SJCRH30 (cell line): ENCODE measurements around the gene GRK6. TPM values are rescaled to one million over a fixed set of nuclear protein-coding genes. Genes with fewer than 3 reads are reported as not detected.

Experiments used
- DNase-seq, 2 experiments: peaks; one replicate each; pipeline ENCODE4 v3.0.0-alpha.2; 2015 to 2020
- H3K27ac ChIP-seq: fragments of 250-450 bp; sonication (Bioruptor Pico); 2 replicates; pipeline ENCODE4 v1.5.1; 2020; ENCODE audit warnings: mild to moderate bottlenecking, moderate library complexity
- H3K27me3 ChIP-seq: fragments of 250-450 bp; sonication (Bioruptor Pico); 2 replicates; pipeline ENCODE4 v1.5.1; 2020; ENCODE audit warnings: mild to moderate bottlenecking, moderate library complexity
- H3K36me3 ChIP-seq: fragments of 250-450 bp; sonication (Bioruptor Pico); 2 replicates; pipeline ENCODE4 v1.5.1; 2020; ENCODE audit warnings: mild to moderate bottlenecking, moderate library complexity
- H3K4me1 ChIP-seq: fragments of 250-450 bp; sonication (Bioruptor Pico); 2 replicates; pipeline ENCODE4 v1.5.1; 2020; ENCODE audit warnings: mild to moderate bottlenecking, moderate library complexity
- H3K4me3 ChIP-seq: fragments of 250-450 bp; sonication (Bioruptor Pico); 2 replicates; pipeline ENCODE4 v1.5.1; 2020; ENCODE audit warnings: mild to moderate bottlenecking, moderate library complexity
- H3K9me3 ChIP-seq: fragments of 250-450 bp; sonication (Bioruptor Pico); replicated peaks from 2 replicates; pipeline ENCODE4 v1.5.1; 2020; ENCODE audit warnings: mild to moderate bottlenecking, moderate library complexity
- total RNA-seq: library from RNA; depleted of rRNA; stranded (reverse); fragments of >200 nt; shearing (Covaris generic); gene quantifications from 2 replicates; pipeline ENCODE4 v1.2.3, GENCODE V29; 2014; rRNA removed

Gene GRK6
- total RNA-seq = 45.1 and 48.4 TPM in 2 replicates

DNA sequence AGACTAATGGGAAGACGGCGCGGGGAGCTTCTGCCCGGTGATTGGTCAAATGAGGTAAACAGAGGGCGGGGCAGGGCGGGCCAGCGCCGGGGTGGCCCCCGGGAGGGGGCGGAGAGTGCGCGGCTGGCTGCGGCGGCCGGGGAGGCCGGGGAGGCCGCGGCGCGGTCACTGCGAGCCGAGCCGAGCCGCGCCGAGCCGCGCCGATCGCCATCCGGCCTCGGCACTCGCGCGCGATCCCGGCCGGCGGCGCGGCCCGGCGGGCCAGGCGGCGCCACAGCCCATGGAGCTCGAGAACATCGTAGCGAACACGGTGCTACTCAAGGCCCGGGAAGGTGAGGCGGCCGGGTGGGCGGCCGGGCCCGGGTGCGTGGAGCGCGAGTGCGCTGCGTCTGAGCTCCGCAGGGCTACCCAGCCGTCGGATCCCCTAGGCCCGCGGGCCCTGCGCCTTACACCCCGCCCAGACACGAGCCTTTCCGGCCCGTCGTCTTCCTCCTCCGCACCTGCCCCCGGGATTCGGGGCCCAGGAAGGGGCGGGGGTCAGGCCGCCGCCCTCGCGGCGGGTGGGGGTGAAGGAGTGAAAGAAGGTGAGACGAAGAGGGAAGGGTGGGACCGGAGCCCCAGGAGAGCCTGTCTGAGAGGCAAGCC, at the start of gene GRK6:
TSS of gene GRK6 (plus strand) at position 111 of the 645 bp plus-strand sequence. CDS start at position 281, 170 bp downstream.
- no peaks in the 10 kb centered on the region for H3K27me3 ChIP-seq
- H3K4me3 ChIP-seq = peak within 1 kb of the TSS; percentile 89
- 0 out of 2 replicates have a peak, but pooled peaks cover 5% of the 10 kb centered on the region for H3K36me3 ChIP-seq
- peak; percentile 47 to 56 for DNase-seq
- peak within 1 kb of the TSS; percentile 71 for H3K27ac ChIP-seq
- no peaks in the 10 kb centered on the region for H3K9me3 ChIP-seq
- peaks cover 27% of the 10 kb centered on the region for H3K4me1 ChIP-seq

DNA sequence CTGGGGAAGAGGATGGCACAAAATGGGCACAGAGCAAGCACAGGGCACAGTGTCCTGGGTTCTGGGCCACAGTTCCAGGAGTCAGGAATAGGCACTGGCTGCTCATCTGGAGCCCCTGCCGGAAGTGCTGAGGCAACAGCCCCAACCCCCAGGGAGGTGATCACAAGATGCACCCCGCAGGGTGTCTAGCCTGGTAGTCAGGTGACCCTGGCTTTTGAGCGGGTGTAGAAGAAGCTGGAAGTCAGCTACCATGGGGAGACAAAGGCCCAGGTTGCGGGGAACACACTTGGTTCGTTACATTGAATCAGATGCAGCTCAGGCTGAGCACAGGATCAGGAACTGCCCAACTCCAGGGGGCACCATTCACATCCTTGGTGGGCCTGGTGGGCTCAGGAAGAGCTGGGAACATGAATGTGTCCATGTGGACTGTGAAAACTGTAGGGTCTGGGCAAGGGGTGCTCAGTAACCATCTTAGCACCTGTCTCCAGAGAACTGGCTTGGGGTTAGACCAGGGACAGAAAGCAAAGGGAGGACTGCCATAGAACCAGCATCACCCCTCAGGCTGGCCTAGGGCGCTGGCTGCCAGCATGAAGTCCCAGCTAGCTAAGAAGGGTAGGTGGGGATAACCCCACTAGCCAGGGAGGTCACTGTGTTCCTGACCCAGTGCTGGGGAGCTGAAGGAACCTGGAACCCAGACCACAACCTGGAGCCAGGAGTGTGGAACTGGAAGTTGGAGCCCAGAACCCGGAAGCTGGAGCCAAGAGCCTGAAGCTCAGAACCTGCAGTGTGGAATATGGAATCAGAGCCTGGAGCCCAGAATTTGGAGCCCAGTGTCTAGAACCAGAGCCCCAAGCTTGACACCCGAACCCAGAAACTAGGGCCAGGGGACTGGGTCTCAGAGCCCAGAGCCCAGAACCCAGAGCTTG, 48.4 kb upstream of the GRK6 start:
- DNase-seq = no peak
- Histone ChIP-seq H3K4me1 (no peaks in the 10 kb centered on the region), H3K27me3 (peaks cover 13% of the 10 kb centered on the region), H3K4me3 (no peak overlapping the region), H3K36me3 (no peaks in the 10 kb centered on the region), H3K27ac (no peak overlapping the region), H3K9me3 (no peaks in the 10 kb centered on the region)

DNA sequence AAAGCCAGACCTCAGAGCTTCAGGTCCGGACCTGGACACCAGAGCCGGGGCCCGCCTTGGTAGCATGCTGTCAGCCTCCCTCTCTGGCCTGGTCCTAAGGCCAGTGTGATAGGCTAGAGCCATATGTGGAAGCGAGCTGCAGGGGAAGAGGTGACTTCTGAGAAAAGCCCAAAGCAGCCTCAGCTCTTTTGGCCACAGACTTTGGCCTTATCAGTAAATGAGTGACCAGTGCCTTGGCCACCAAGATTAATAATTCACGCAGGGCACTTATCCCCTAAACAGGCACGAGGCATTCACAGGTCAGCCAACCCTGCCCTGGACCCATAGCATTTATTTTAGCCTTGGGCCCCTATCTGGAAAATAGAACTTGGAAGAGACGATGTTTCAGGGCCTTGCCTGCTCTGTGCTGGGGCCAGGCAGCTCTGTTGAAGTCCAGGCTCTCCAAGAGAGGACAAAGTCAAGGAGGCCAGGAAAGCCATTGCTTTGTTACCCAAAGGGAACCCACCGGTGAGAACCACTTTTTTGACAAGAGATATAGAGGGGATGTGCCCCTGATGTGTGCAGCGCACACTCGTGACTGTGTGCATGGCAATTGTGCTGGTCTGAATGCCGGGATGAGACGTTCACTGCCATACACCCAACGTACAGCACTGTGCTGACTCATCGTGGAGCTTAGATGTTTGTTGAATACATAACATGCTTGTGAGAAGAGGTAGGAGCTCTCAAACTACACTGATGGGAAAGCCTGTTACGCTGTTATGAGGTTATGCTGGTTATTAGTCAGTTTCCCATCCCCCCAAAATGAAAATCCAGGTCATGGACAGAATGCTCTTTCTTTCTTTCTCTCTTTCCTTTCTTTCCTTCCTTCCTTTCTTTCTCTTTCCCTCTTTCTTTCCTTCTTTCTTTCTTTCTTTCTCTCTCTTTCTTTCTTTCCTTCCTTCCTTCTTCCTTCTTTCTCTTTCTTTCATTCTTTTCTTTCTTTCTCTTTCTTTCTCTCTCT, 47.3 kb upstream of the GRK6 start:
- peaks cover 19% of the 10 kb centered on the region for H3K27me3 ChIP-seq
- no peaks in the 10 kb centered on the region for H3K4me1 ChIP-seq
- no peak for DNase-seq
- no peak overlapping the region for H3K27ac ChIP-seq
- no peaks in the 10 kb centered on the region for H3K9me3 ChIP-seq
- H3K4me3 ChIP-seq = no peak overlapping the region
- no peaks in the 10 kb centered on the region for H3K36me3 ChIP-seq

DNA sequence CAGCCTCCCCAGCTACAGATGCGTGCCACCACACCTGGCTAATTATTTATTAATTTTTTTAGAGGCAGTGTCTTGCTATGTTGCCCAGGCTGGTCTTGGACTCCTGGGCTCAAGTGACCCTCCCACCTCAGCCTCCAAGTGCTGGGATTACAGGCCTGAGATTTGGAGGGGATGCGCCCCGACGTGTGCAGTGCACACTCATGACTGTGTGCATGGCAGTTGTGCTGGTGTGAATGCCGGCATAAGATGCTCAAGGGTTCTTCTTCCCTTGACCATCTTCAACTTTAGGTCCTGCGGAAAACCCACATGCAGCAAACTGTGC, 45.7 kb upstream of the GRK6 start:
- H3K9me3 ChIP-seq = no peaks in the 10 kb centered on the region

DNA sequence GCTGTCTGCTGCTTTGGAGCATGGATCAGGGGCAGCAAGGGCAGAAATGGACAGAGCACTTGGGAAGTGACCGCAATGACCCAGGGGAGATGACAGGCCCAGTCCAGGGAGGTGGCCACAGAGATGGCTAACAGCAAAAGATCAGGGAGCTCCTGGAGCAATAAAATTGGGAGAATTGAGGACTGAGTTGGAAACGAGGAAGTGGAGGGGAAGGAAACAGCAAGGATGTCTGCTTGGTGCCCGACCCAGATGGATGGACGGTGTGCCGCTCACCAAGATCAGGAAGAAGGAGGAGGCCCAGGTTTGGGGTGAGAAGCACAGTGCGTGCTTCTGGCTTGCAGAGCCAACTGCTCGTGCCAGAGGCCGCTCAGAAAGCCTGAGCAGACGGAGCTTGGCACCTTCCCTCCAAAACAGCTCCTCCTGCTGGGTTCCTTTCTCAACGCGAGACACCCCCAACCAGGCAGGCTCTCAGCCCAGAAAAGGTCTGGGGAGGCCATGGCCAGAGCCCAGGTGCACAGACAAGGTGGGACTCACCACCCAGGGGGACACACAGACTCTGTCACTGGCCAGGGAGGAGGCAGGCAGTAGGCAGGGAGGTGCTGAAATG, 44.0 kb upstream of the GRK6 start:
- Histone ChIP-seq H3K9me3 (no peaks in the 10 kb centered on the region), H3K4me1 (no peaks in the 10 kb centered on the region), H3K27ac (no peak overlapping the region), H3K27me3 (peaks cover 24% of the 10 kb centered on the region), H3K4me3 (no peak overlapping the region), H3K36me3 (no peaks in the 10 kb centered on the region)
- DNase-seq = no peak

More for the DNA sequence above, 45.7 kb upstream of the GRK6 start:
- H3K4me3 ChIP-seq = no peak overlapping the region
- H3K27me3 ChIP-seq = peaks cover 18% of the 10 kb centered on the region
- H3K4me1 ChIP-seq = no peaks in the 10 kb centered on the region
- no peaks in the 10 kb centered on the region for H3K36me3 ChIP-seq
- H3K27ac ChIP-seq = no peak overlapping the region
- no peak for DNase-seq

DNA sequence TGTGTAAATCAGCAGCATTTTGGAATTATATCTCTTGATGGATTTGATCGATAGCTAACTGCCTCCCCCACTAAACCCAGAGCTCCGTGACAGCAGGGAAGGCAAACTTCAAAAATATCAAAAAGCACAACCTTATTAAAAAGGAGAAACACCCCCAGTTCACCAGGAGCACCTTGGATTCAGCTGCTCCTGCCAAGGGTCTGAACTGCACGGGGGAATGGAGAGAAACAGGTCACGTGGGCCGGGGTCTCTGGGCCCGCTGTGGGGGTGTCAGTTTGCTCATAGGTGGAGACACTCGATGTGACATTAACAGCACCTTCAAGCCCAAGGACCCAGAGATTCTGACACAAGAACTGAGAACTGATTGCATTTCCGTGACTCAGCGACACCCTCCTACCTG, 43.3 kb upstream of the GRK6 start:
- peaks cover 24% of the 10 kb centered on the region for H3K27me3 ChIP-seq
- H3K27ac ChIP-seq = no peak overlapping the region
- H3K36me3 ChIP-seq = no peaks in the 10 kb centered on the region
- no peak overlapping the region for H3K4me3 ChIP-seq
- H3K9me3 ChIP-seq = no peaks in the 10 kb centered on the region
- DNase-seq = no peak
- H3K4me1 ChIP-seq = no peaks in the 10 kb centered on the region

DNA sequence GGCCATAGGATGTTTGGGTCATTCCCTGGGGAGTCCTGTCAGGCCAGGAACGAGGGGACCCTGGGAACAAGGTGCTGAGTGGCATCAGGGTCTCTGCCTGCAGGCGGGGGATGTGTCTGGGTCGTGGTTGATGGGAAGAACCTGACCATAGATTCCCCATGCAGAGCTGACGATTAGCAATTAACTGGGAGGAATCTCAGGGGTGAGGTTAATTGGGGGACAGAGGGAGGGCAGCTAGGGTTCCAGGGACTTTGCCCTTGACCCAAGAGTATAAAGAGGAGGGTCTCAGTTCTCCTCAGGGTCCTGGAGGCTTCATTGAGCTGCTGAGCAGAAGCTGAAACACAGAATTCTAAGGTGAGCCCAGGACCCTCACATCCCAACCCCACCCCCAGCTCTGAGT, 42.3 kb upstream of the GRK6 start, which contains the start of gene SLC34A1:
TSS of gene SLC34A1 (plus strand) at position 301 of the 400 bp plus-strand sequence. CDS start 1,308 bp downstream, outside the sequence.
- Histone ChIP-seq H3K27me3 (peaks cover 24% of the 10 kb centered on the region), H3K4me3 (no peak within 1 kb of the TSS), H3K9me3 (no peaks in the 10 kb centered on the region), H3K4me1 (no peaks in the 10 kb centered on the region), H3K27ac (no peak within 1 kb of the TSS), H3K36me3 (no peaks in the 10 kb centered on the region)
- no peak for DNase-seq

DNA sequence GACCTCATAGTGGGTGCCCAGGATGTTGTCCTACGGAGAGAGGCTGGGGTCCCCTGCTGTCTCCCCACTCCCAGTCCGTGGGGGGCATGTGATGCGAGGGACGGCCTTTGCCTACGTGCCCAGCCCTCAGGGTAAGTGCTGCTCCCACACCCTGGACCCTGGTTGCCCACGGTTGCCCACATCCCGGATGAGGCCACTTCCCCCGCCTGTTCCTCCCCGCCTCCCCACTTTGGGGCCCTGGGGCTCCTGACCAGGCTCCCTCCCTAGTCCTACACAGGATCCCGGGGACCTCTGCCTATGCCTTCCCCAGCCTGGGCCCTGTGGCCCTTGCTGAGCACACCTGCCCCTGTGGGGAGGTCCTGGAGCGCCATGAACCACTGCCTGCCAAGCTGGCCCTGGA, 40.8 kb upstream of the GRK6 start:
- no peak overlapping the region for H3K4me3 ChIP-seq
- H3K4me1 ChIP-seq = no peaks in the 10 kb centered on the region; the same call in 1 of the 2 replicates
- no peak for DNase-seq
- peaks cover 24% of the 10 kb centered on the region for H3K27me3 ChIP-seq
- H3K27ac ChIP-seq = no peak overlapping the region
- H3K36me3 ChIP-seq = no peaks in the 10 kb centered on the region
- H3K9me3 ChIP-seq = no peaks in the 10 kb centered on the region

DNA sequence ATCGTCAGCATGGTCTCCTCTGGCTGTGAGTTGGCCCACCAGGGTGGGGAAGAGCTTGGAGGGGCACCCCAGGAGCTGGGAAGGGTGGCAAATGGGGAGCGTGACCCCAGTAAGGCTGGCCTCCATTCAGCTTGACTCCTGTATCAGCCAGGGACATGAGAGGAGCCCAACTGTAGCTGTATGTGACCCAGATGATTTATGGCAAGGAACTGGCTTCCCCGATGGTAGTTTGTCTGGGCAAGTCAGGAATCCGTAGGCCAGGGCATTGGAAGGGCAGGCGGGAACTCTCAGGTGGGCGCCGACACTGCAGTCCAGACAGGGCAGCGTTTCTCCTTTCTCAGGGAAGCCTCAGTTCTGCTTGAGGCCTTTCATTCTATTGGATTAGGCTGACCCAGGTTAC, 39.9 kb upstream of the GRK6 start:
- Histone ChIP-seq H3K4me1 (no peaks in the 10 kb centered on the region; the same call in 1 of the 2 replicates), H3K4me3 (no peak overlapping the region), H3K9me3 (no peaks in the 10 kb centered on the region), H3K27ac (no peak overlapping the region), H3K27me3 (peaks cover 24% of the 10 kb centered on the region), H3K36me3 (no peaks in the 10 kb centered on the region)
- no peak for DNase-seq

DNA sequence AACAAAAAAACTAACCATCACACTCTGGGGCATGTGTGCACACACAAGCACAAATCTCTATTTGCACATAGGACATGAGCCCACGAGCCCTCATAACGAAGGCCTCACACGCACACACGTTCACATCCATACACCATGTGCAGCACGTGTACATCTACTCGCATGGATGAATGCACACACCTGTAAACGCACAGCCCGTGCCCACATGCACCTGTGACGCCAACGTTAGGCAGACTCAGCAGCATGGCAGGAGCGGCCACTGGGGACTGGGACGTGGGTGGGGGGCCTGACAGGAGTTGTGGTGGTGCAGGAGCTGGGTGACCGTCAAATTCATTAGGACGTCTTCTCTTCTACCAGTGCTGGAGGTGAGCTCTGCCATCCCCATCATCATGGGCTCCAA, 39.1 kb upstream of the GRK6 start:
- H3K27ac ChIP-seq = no peak overlapping the region
- DNase-seq = no peak
- no peaks in the 10 kb centered on the region for H3K36me3 ChIP-seq
- no peak overlapping the region for H3K4me3 ChIP-seq
- H3K27me3 ChIP-seq = peaks cover 21% of the 10 kb centered on the region
- H3K4me1 ChIP-seq = no peaks in the 10 kb centered on the region; the same call in 1 of the 2 replicates
- H3K9me3 ChIP-seq = no peaks in the 10 kb centered on the region

DNA sequence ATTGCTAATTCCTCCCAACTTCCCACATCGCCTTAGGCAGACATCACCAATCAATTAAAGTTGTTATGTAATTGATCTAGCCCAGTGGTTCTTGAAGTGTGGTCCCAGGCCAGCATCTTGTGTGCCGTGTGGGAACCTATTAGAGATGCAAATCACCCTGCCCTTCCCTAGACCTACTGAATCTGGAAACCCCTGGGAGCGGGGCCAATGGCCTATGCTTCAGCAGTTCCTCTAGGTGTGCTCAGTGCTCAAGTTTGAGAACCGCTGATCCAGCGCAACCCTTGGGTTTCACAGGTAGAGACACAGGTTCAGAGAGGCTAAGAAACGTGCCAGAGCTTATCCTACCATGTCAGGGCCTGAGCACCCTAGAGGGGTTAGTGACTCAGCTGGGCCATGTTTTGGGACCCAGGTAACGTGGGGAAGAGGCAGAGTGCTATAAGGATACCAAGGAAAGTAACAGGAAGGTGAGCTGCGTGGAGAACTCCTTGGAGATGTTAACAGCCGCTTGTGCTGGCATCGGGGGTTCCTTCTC, 37.9 kb upstream of the GRK6 start:
- DNase-seq = no peak
- H3K27me3 ChIP-seq = peaks cover 16% of the 10 kb centered on the region
- no peaks in the 10 kb centered on the region for H3K36me3 ChIP-seq
- H3K27ac ChIP-seq = no peak overlapping the region
- H3K9me3 ChIP-seq = no peaks in the 10 kb centered on the region
- H3K4me1 ChIP-seq = no peaks in the 10 kb centered on the region; the same call in 1 of the 2 replicates
- H3K4me3 ChIP-seq = no peak overlapping the region

DNA sequence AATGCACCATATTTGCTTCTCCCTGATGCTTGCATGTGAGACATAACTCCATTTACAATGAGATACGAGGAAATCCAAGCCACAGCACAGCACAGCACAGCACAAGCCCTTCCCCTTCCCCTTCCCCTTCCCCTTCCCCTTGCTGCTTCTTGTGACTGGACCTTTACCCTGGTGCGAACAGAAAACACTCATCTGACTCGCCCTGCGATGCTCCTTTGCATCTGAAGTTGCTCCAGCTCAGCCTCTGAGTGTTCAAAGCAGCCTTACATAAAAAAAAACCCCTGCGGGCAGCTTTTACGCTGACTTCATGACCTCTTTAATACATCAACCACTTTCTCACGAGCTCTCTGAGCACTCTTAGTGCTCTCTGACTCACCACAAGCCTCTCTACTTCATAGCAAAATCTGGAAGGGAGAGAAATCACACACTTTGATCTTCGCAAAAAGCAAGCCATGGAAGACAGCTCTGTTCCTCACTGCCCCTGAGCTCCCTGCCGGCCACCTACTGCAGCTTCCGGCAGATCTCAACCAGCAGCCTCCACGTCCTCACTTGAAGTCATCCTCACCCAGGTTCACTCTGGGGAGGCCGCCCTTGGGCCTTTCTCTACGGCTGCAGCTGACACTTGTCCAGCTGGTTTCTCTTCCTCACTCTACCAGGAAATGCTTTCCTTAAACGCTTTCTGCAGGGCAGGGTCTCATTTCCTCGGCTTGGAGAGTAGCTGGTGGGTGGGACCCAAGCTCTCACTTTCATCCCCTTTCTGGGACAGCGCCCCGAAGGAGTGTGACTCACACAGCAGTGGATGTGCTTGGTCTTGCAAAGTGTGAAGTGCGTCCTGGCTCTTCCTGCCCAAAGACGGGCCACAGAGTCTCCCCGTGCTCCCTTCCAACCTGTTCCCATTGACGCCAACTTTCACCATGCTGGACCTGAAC, 37.0 kb upstream of the GRK6 start:
- Histone ChIP-seq H3K36me3 (no peaks in the 10 kb centered on the region), H3K4me1 (no peaks in the 10 kb centered on the region; the same call in 1 of the 2 replicates), H3K9me3 (no peaks in the 10 kb centered on the region), H3K27me3 (peaks cover 9% of the 10 kb centered on the region), H3K27ac (no peak overlapping the region), H3K4me3 (no peak overlapping the region)
- peak in 1 of 2 experiments; percentile 42 for DNase-seq
